Osteocyte (in vitro differentiated cells): Measurements from ENCODE around the gene PPP1R9A. TPM values are rescaled to one million over a fixed set of nuclear protein-coding genes. Genes with fewer than 3 reads are reported as not detected.

Experiments
- DNase-seq: peaks from one replicate; pipeline ENCODE4 v3.0.0; 2021; ENCODE audit warnings: mixed read lengths; ENCODE audit not compliant: unreplicated experiment; ENCODE audit errors: extremely low spot score
- H3K27ac Mint-ChIP-seq: one replicate; pipeline ENCODE4 v1.8.0; 2021; ENCODE audit warnings: mild to moderate bottlenecking, mixed read lengths; ENCODE audit not compliant: unreplicated experiment
- H3K27me3 Mint-ChIP-seq: one replicate; pipeline ENCODE4 v1.8.0; 2021; ENCODE audit warnings: mixed read lengths; ENCODE audit not compliant: unreplicated experiment
- H3K36me3 Mint-ChIP-seq: one replicate; pipeline ENCODE4 v1.8.0; 2021; ENCODE audit warnings: mixed read lengths; ENCODE audit not compliant: unreplicated experiment
- H3K4me1 Mint-ChIP-seq: one replicate; pipeline ENCODE4 v1.8.0; 2021; ENCODE audit warnings: mixed read lengths; ENCODE audit not compliant: unreplicated experiment
- H3K4me3 Mint-ChIP-seq: one replicate; pipeline ENCODE4 v1.8.0; 2021; ENCODE audit warnings: mild to moderate bottlenecking, moderate library complexity, mixed read lengths; ENCODE audit not compliant: unreplicated experiment
- H3K9me3 Mint-ChIP-seq: one replicate; pipeline ENCODE4 v1.8.0; 2021; ENCODE audit warnings: mixed read lengths; ENCODE audit not compliant: unreplicated experiment
- CTCF ChIP-seq: fragments of 200-600 bp; sonication (generic); IDR thresholded peaks from 2 replicates; pipeline ENCODE4 v1.5.0; 2021; ENCODE audit warnings: antibody characterized with exemption, mild to moderate bottlenecking, moderate library complexity
- total RNA-seq: library from RNA; stranded (reverse); gene quantifications from 2 replicates; pipeline ENCODE4 v1.2.1, GENCODE V29; 2021

Gene PPP1R9A
- total RNA-seq, 1 donor from 2014 or later: 3.4 TPM

GRCh38 chr7:95139922-95140321 is 232.5 kb downstream of the PPP1R9A start:
- H3K27me3 Mint-ChIP-seq: no peaks in the 10 kb centered on the region
- H3K36me3 Mint-ChIP-seq: no peaks in the 10 kb centered on the region
- TF ChIP-seq CTCF: no peak
- peaks cover 2% of the 10 kb centered on the region for H3K4me1 Mint-ChIP-seq
- H3K4me3 Mint-ChIP-seq: no peak overlapping the region
- H3K9me3 Mint-ChIP-seq: peaks cover 9% of the 10 kb centered on the region
- no peak for DNase-seq
- no peak overlapping the region for H3K27ac Mint-ChIP-seq

- H3K27ac Mint-ChIP-seq: no peak overlapping the region
- DNase-seq: no peak
- H3K4me3 Mint-ChIP-seq: no peak overlapping the region
- H3K27me3 Mint-ChIP-seq: no peaks in the 10 kb centered on the region
- peaks cover 2% of the 10 kb centered on the region for H3K4me1 Mint-ChIP-seq
- no peaks in the 10 kb centered on the region for H3K36me3 Mint-ChIP-seq
- no peak for TF ChIP-seq CTCF
- peaks cover 12% of the 10 kb centered on the region for H3K9me3 Mint-ChIP-seq
Observed at GRCh38 chr7:95141755-95142154, 234.4 kb downstream of the PPP1R9A start.

GRCh38 chr7:95144256-95144655 is 236.9 kb downstream of the PPP1R9A start:
- no peaks in the 10 kb centered on the region for H3K27me3 Mint-ChIP-seq
- H3K27ac Mint-ChIP-seq: no peak overlapping the region
- no peak overlapping the region for H3K4me3 Mint-ChIP-seq
- H3K36me3 Mint-ChIP-seq: no peaks in the 10 kb centered on the region
- no peak for DNase-seq
- peaks cover 24% of the 10 kb centered on the region for H3K9me3 Mint-ChIP-seq
- H3K4me1 Mint-ChIP-seq: peaks cover 2% of the 10 kb centered on the region
- no peak for TF ChIP-seq CTCF

- no peak overlapping the region for H3K27ac Mint-ChIP-seq
- DNase-seq: no peak
- H3K36me3 Mint-ChIP-seq: no peaks in the 10 kb centered on the region
- no peak overlapping the region for H3K4me3 Mint-ChIP-seq
- H3K9me3 Mint-ChIP-seq: no peaks in the 10 kb centered on the region
- peaks cover 6% of the 10 kb centered on the region for H3K27me3 Mint-ChIP-seq
- TF ChIP-seq CTCF: no peak
- H3K4me1 Mint-ChIP-seq: no peaks in the 10 kb centered on the region
Observed at GRCh38 chr7:95155965-95156364, 248.6 kb downstream of the PPP1R9A start.

- no peaks in the 10 kb centered on the region for H3K9me3 Mint-ChIP-seq
- no peaks in the 10 kb centered on the region for H3K4me1 Mint-ChIP-seq
- H3K27ac Mint-ChIP-seq: no peak overlapping the region
- H3K27me3 Mint-ChIP-seq: peaks cover 3% of the 10 kb centered on the region
- H3K36me3 Mint-ChIP-seq: no peaks in the 10 kb centered on the region
- no peak overlapping the region for H3K4me3 Mint-ChIP-seq
- TF ChIP-seq CTCF: no peak
- no peak for DNase-seq
Observed at GRCh38 chr7:95157381-95157780, 250.0 kb downstream of the PPP1R9A start.
